NCI-H1930 (cell line): ENCODE results near the gene MGAT5.
"Not testable (repeated sequence)": the region's sequence is repeated elsewhere in the genome, so short reads cannot be mapped to it uniquely, and the experiment has no call there.

ENCODE experiments used
- DNase-seq, 2 experiments: peaks; one replicate each; lab custom pipeline; 2025; lab: John Stamatoyannopoulos, UW

The MGAT5 gene

GRCh38 chr2:134278553-134278952, 24.7 kb downstream of the MGAT5 start:
- DNase-seq: no peak

GRCh38 chr2:134279417-134279816, 25.5 kb downstream of the MGAT5 start:
- no peak for DNase-seq

DNA sequence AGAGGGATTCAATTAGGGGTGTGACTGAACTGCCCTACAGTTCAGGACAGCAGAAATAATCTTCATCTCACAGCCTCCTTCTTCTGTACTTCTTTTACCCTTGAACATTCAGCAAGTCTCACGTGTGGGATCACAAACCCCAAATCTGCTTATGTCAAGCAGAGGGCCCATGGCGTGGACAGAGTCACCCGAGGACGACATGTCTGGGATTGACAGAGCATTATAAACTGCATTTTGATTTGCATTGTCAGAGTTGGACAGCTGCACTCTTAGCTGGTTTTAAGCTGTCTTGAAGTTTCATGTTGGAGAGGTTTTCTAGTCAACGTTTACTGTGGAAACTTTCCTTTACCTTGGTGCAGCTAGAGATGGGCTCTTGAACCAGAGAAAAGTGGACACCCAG, 26.4 kb downstream of the MGAT5 start:
- DNase-seq: no peak

DNA sequence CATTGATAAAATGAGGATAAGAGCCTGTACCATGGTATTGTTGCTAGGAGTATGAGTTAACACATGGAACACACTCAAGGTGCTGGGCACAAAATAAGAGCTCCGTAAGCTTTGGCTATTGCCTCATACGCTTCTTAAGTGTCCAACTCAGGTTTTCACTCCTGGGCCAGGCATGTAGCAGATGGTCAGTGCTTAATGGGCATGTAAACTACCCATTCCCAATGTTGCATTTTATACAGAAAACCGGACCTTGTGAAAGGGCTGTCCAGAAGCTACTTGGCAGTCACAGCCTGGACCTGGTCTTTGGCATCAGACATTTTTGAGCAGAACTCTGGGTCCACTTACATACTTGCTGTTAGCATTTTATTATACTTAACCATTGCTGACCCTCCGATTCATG, 26.9 kb downstream of the MGAT5 start:
- no peak for DNase-seq

DNA sequence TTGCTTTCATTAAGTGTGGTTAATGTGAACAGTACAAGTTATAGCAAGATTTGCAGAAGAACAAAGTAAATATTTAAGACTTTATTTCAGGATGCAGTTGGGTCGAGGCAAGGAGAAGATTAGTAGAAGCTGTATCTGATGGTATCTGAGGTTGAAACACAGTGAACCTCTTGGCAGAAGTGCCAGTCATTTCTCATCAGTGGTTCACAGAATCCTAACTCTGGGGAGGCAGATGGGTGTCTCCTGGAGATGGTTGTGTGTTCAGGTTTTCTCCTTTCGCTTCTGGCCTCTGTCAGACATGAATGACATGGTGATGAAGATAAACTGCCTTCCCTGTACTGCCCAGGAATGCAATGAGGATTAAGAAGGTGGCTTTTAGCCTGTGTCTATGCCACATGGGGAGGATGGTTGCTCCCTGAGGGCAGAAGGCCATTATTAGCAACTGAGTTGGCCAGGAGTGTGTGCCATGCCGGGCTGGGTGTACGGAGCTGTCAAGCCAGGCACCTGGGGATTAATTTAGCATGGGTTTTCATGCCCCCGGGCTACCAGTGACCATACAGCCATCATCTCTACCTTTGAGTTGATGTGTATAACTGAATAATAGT, 28.0 kb downstream of the MGAT5 start:
- no peak for DNase-seq

- DNase-seq: no peak
These were observed 28.9 kb downstream of the MGAT5 start for GRCh38 chr2:134282629-134283400.

DNA sequence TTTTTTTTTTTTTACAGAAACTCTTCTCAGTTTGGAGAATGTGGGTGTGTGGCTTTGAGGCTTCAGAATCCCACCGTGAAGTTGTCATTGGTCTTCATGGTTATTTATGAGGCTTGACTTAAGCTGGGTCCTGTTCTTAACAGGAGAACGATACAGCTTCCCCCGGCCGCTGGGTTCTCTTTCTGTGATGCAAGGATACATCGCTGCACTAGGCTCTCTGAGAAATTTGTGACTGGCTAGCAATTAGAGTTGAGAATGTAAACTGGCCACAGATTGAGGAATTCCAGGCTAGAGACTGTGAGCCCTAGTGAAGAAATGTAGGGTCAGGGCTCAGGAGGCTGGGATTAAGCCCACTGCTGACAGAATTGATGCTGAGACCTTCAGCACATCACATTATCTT, 29.8 kb downstream of the MGAT5 start:
- no peak for DNase-seq

GRCh38 chr2:134284119-134284670, 30.3 kb downstream of the MGAT5 start:
- no peak for DNase-seq

GRCh38 chr2:134287323-134287722, 33.5 kb downstream of the MGAT5 start:
- no peak for DNase-seq

GRCh38 chr2:134288814-134289213, 34.9 kb downstream of the MGAT5 start:
- no peak for DNase-seq

DNA sequence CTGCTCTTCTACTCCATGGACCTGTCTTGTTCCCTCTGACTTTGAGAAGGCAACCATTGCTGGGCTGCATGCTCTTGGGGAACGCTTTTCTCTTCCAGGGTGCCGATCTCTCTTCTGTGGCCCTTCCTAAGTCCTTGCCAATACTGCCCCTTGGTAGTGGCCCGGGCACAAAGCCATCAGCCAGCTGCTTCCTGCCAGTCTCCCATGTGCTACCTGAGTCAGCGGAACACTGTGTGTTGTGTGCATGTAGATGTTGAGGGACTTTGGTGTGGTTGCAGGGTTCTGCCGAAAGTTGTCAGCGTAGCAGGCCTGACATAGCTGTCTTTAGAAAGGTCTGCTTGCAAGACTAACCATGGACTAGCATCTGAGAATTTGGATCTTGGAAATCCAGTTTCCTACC, 35.4 kb downstream of the MGAT5 start:
- DNase-seq: no peak

DNA sequence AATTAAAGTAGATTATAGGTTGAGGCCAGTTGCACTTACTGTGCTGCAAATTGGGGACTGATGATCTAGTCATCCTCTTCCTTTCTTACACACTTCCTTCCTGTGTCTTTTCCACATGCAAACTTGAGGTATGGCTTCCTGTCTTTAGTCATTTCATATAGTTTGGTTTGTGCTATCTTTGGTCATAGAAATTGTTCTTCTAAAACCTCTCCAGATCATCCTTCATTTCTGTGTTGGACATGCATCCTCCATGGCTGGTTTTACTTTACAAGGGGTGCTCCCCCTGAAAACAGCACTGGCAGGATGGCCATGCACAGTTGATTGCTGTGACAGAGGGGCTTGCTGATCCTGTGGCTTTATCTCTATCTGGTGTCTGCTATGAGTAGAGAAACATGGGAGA, 36.5 kb downstream of the MGAT5 start:
- no peak for DNase-seq

- DNase-seq: no peak
These were observed 38.6 kb downstream of the MGAT5 start for GRCh38 chr2:134292514-134292913.

DNA sequence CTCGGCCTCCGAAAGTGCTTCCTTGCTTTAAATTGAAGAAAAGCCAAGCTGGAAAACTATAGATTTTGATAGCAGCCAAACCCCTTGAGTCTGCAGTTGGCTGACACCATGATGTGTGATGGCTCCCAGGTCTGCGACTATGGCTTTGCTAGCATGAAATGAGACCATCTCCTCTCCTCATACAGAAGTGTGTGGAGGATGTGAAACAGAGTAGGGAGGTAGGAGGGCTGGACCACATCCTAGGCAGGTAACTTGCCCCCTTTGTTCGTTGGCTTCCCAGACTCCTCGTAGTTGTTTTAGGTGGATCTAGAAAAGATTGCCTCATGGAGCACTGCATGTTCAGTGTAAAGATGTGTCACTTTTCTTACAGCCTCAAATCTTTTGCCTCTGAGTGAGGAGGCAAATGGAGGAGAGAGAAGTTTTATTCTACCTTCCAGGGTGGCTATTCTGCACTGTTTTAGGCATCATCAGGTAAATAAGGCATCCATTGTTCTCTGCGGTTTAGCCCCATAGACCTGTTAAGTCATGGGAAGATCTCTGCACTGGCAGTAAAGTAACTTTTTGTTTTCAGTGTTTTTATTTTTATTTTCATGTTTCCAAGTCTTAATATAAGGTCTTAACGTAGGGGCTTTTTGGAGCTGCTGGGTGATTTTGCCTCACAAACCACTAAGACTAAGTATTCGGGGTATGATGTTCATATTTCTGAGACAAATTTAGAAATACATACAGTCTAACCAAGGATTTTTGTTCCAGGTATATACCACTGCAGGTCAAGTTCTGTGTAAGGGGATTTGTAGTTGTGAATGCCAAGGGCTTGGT, 40.1 kb downstream of the MGAT5 start:
- no peak for DNase-seq

DNA sequence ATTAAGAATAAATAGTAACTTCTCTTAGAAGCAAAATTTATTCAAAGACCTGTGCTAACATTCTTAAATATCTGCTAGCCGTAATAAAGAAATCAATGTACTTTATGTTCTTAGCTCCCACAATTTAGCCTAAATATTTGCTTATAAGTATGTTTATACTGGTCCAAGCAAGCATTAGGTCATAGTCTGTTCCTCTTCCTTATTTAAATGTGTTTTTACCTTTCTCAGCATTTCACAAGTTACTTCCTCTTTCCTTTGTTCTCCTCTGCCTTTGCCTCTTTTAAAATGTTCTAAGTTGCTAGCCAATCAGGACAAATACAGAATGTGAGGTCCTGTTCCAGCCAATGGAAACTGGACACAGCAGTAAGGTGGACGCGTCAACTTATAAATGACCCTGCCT, 40.7 kb downstream of the MGAT5 start:
- not testable (repeated sequence) for DNase-seq

DNA sequence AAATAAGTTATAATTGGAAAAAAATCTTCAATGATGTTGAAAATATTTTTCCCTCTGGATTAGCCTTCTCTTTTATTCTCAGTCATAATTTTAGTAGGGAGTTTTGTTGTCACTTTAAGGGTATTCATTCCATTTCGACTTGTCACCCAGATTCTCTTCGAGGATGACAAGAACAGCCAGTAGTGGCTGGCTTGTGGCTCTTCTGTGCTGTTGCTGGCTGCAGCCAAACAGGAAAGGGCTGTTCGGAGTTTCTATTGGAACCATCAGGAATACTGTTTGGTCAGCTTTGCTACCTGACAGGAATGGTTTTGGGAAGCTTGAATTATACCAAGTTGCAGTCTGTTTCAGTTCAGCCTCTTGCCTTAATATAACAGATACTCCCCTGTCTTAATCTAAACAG, 41.6 kb downstream of the MGAT5 start:
- no peak for DNase-seq

- no peak for DNase-seq
These were observed 42.4 kb downstream of the MGAT5 start for GRCh38 chr2:134296301-134296700.

DNA sequence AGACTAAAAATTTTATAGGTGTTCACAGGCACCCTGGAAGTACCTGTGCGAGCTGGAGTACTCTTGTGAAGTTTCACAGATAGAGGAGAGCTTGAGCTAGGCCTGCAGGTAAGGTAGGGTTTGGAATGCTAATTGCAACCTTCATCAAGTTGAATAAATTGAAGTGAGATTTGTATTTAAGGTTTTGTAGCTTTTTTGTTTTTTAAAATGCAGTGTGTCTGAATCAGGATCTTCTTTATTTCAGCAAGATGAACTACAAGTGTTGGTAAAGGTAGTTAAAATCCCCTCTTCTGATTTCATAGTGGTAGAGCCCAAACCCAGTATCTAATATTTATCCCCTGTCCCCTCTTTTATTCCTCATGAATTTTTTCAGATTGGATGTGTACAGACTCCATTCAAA, 45.5 kb downstream of the MGAT5 start:
- no peak for DNase-seq

GRCh38 chr2:134300585-134300984, 46.7 kb downstream of the MGAT5 start:
- no peak for DNase-seq

DNA sequence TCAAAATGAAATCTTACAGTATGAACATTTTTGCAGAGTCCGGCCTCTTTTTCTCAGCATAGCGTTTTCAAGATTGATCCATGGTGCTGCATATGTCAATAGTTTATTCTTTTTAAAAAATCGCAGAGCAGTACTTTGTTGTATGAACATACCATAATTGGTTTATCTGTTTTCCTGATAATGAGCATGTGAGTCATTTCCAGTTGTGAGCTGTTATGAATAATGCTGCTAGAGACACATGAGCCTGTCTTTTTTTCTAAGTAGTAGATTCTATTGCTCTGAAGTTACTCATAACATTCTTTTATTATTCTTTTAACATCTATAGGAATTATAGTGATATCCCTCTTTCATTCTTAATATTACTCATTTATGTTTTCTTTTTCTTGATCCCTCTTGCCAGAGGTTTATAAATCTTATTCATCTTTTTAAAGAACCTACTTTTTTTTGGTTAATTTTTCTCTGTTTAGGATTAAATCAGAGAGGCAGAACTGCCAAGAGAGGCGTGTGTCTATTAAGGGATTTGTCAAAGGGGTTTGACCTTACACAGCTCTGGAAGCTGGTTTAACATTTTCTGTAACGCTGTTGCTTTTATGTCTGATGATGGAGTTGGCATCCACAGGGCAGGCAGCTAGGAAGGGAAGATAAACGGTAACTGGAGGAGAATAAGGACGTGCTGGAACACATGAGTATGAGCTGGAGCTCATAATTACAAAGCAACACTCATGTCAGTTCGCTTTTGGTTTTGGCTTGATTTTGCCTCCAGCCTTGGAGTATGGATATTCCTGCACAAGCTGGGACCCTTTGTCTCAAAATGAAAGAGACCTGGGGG, 47.4 kb downstream of the MGAT5 start:
- no peak for DNase-seq

DNA sequence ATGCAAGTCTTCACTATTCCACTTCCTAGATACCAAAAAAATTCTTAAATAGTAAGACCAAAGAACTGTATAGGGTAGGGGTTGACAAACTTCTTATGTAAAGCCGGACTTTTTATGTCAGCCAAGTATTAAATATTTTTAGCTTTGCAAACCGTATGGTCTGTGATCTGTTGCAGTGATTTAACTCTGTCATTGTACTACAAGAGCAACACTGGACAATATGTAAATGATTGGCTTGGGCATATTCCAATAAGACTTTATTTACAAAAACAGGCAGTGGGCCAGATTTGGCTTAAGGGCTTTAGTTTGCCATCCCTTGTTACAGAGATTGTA, 48.0 kb downstream of the MGAT5 start:
- no peak for DNase-seq
